Measurements from ENCODE around the gene COL23A1. TPM values are rescaled to one million over a fixed set of nuclear protein-coding genes. Genes with fewer than 3 reads are reported as not detected.

The COL23A1 gene
- total RNA-seq, 1 experiment from 2014 or later: 0.18 TPM

DNA sequence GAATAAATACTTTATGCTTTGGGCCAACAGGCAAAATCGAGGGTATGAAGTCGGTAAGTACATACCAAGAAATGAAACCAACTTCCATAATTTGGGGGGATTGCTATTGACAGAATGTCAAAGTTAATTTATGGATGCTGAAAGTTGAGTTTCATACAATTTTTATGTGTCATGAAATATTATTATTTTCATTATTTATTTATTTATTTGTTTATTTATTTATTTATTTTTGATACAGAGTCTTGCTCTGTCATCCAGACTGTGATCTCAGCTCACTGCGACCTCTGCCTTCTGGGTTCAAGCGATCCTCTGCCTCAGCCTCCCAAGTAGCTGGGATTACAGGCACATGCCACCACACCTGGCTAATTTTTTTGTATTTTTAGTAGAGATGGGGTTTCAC is 398.5 kb downstream of the COL23A1 start:
- TF ChIP-seq, protein P1, sequence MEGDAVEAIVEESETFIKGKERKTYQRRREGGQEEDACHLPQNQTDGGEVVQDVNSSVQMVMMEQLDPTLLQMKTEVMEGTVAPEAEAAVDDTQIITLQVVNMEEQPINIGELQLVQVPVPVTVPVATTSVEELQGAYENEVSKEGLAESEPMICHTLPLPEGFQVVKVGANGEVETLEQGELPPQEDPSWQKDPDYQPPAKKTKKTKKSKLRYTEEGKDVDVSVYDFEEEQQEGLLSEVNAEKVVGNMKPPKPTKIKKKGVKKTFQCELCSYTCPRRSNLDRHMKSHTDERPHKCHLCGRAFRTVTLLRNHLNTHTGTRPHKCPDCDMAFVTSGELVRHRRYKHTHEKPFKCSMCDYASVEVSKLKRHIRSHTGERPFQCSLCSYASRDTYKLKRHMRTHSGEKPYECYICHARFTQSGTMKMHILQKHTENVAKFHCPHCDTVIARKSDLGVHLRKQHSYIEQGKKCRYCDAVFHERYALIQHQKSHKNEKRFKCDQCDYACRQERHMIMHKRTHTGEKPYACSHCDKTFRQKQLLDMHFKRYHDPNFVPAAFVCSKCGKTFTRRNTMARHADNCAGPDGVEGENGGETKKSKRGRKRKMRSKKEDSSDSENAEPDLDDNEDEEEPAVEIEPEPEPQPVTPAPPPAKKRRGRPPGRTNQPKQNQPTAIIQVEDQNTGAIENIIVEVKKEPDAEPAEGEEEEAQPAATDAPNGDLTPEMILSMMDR (IDR thresholded peaks at IDR 0.05; ENCODE audit: insufficient read depth in 1 of 2, low read depth in 1 of 2, low read length in 1 of 2, severe bottlenecking in 1 of 2, unreplicated experiment in 1 of 2): no peak
- Histone ChIP-seq H3K36me3 (ENCODE audit: control insufficient read depth, insufficient read depth, low read length) (no peaks in the 10 kb centered on the region), H3K9me3 (no peaks in the 10 kb centered on the region), H3K27me3 (replicated peaks; ENCODE audit: control insufficient read depth, insufficient read depth, low read length) (no peaks in the 10 kb centered on the region), H3K4me1 (no peaks in the 10 kb centered on the region), H3K4me3 (ENCODE audit: low read depth, low read length) (no peak overlapping the region)
- POLR2A ChIA-PET: no interaction called here
- Mint-ChIP-seq H3K4me3 (ENCODE audit: unreplicated experiment) (no peak overlapping the region), H3K4me1 (ENCODE audit: low read depth, unreplicated experiment) (no peaks in the 10 kb centered on the region), H3K36me3 (ENCODE audit: insufficient read depth, unreplicated experiment) (peaks cover 8% of the 10 kb centered on the region), H3K27ac (ENCODE audit: unreplicated experiment) (no peak overlapping the region), H3K27me3 (ENCODE audit: insufficient read depth, unreplicated experiment) (peaks cover 7% of the 10 kb centered on the region), H3K9me3 (ENCODE audit: unreplicated experiment) (peaks cover 15% of the 10 kb centered on the region)
- CTCF ChIA-PET: no interaction called here
- intact Hi-C loops (cut with micrococcal nuclease; ENCODE audit: unreplicated experiment): no loop called here
- no TSS peak for BruUV-seq (replicated peaks)
- no peak for DNase-seq

DNA sequence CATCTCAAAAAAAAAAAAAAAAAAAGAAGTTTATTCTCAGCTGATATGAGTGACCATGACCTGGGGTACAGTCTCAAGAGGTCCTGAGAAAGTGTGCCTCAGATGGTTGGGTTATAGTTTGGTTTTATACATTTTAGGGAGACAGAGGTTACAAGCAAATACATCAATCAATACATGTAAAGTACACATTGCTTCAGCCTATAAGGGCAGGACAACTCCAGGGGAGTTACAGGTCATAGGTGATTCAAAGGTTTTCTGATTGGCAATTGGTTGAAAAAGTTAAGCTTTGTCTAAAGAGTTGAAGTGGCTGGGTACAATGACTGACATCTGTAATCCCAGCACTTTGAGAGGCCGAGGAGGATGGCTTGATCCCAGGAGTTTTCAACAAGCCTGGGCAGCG is 400.8 kb downstream of the COL23A1 start:
- Mint-ChIP-seq H3K4me3 (ENCODE audit: unreplicated experiment) (no peak overlapping the region), H3K4me1 (ENCODE audit: low read depth, unreplicated experiment) (no peaks in the 10 kb centered on the region), H3K27ac (ENCODE audit: unreplicated experiment) (no peak overlapping the region), H3K36me3 (ENCODE audit: insufficient read depth, unreplicated experiment) (peaks cover 8% of the 10 kb centered on the region), H3K9me3 (ENCODE audit: unreplicated experiment) (peaks cover 15% of the 10 kb centered on the region), H3K27me3 (ENCODE audit: insufficient read depth, unreplicated experiment) (peaks cover 5% of the 10 kb centered on the region)
- intact Hi-C loops (cut with micrococcal nuclease; ENCODE audit: unreplicated experiment): no loop called here
- DNase-seq: no peak
- Histone ChIP-seq H3K4me3 (ENCODE audit: low read depth, low read length) (no peak overlapping the region), H3K27me3 (replicated peaks; ENCODE audit: control insufficient read depth, insufficient read depth, low read length) (no peaks in the 10 kb centered on the region), H3K36me3 (ENCODE audit: control insufficient read depth, insufficient read depth, low read length) (no peaks in the 10 kb centered on the region), H3K4me1 (no peaks in the 10 kb centered on the region), H3K9me3 (no peaks in the 10 kb centered on the region)
- ChIA-PET CTCF (no interaction called here), POLR2A (no interaction called here)
- BruUV-seq (replicated peaks): no TSS peak
- TF ChIP-seq, protein P1 (IDR thresholded peaks at IDR 0.05; ENCODE audit: insufficient read depth in 1 of 2, low read depth in 1 of 2, low read length in 1 of 2, severe bottlenecking in 1 of 2, unreplicated experiment in 1 of 2): no peak

Other genes with a start within 250 kb of the COL23A1 start
- gene CLK4, start 36.7 kb upstream of the COL23A1 start, total RNA-seq (2022): 26.3 and 26.5 TPM in 2 replicates
- 10.5 and 11.8 TPM in 2 replicates for gene ZNF354A, start 140.3 kb upstream of the COL23A1 start, total RNA-seq (2022)

All from Caco-2 (cell line).